Measurements from ENCODE around the gene PLEKHN1.

Gene PLEKHN1

GRCh38 chr1:932173-932510 lies 34.1 kb upstream of the PLEKHN1 start:
- H3K4me1 ChIP-seq (ENCODE audit: control insufficient read depth, low read depth, low read length) = no peaks in the 10 kb centered on the region
- no peak overlapping the region for H3K27ac ChIP-seq (ENCODE audit: low read length)
- no peaks in the 10 kb centered on the region for H3K9me3 ChIP-seq (ENCODE audit: control insufficient read depth, low read depth, low read length)
- H3K27me3 ChIP-seq (ENCODE audit: control insufficient read depth, insufficient read depth, low read length) = peaks cover 93% of the 10 kb centered on the region
- no peak overlapping the region for H3K4me3 ChIP-seq (ENCODE audit: low read length)
- no peaks in the 10 kb centered on the region for H3K36me3 ChIP-seq (ENCODE audit: control insufficient read depth, low read depth, low read length)
- H3K9ac ChIP-seq (ENCODE audit: low read length) = no peak overlapping the region

GRCh38 chr1:932776-933602 lies 33.3 kb upstream of the PLEKHN1 start:
- Histone ChIP-seq H3K27me3 (ENCODE audit: control insufficient read depth, insufficient read depth, low read length) (peaks cover 93% of the 10 kb centered on the region), H3K4me3 (ENCODE audit: low read length) (no peak overlapping the region), H3K4me1 (ENCODE audit: control insufficient read depth, low read depth, low read length) (no peaks in the 10 kb centered on the region), H3K9me3 (ENCODE audit: control insufficient read depth, low read depth, low read length) (no peaks in the 10 kb centered on the region), H3K27ac (ENCODE audit: low read length) (no peak overlapping the region), H3K36me3 (ENCODE audit: control insufficient read depth, low read depth, low read length) (no peaks in the 10 kb centered on the region), H3K9ac (ENCODE audit: low read length) (no peak overlapping the region)

GRCh38 chr1:933603-933940 lies 32.7 kb upstream of the PLEKHN1 start:
- Histone ChIP-seq H3K9me3 (ENCODE audit: control insufficient read depth, low read depth, low read length) (no peaks in the 10 kb centered on the region), H3K4me1 (ENCODE audit: control insufficient read depth, low read depth, low read length) (no peaks in the 10 kb centered on the region), H3K4me3 (ENCODE audit: low read length) (no peak overlapping the region), H3K27me3 (ENCODE audit: control insufficient read depth, insufficient read depth, low read length) (peaks cover 93% of the 10 kb centered on the region), H3K36me3 (ENCODE audit: control insufficient read depth, low read depth, low read length) (no peaks in the 10 kb centered on the region), H3K9ac (ENCODE audit: low read length) (no peak overlapping the region), H3K27ac (ENCODE audit: low read length) (no peak overlapping the region)

GRCh38 chr1:934991-935750 lies 31.1 kb upstream of the PLEKHN1 start:
- no peaks in the 10 kb centered on the region for H3K36me3 ChIP-seq (ENCODE audit: control insufficient read depth, low read depth, low read length)
- no peaks in the 10 kb centered on the region for H3K9me3 ChIP-seq (ENCODE audit: control insufficient read depth, low read depth, low read length)
- no peaks in the 10 kb centered on the region for H3K4me1 ChIP-seq (ENCODE audit: control insufficient read depth, low read depth, low read length)
- peaks cover 93% of the 10 kb centered on the region for H3K27me3 ChIP-seq (ENCODE audit: control insufficient read depth, insufficient read depth, low read length)
- no peak overlapping the region for H3K27ac ChIP-seq (ENCODE audit: low read length)
- no peak overlapping the region for H3K4me3 ChIP-seq (ENCODE audit: low read length)
- no peak overlapping the region for H3K9ac ChIP-seq (ENCODE audit: low read length)

GRCh38 chr1:935751-936231 lies 30.5 kb upstream of the PLEKHN1 start:
- no peak overlapping the region for H3K4me3 ChIP-seq (ENCODE audit: low read length)
- H3K4me1 ChIP-seq (ENCODE audit: control insufficient read depth, low read depth, low read length) = no peaks in the 10 kb centered on the region
- H3K9ac ChIP-seq (ENCODE audit: low read length) = no peak overlapping the region
- peaks cover 93% of the 10 kb centered on the region for H3K27me3 ChIP-seq (ENCODE audit: control insufficient read depth, insufficient read depth, low read length)
- no peak overlapping the region for H3K27ac ChIP-seq (ENCODE audit: low read length)
- H3K9me3 ChIP-seq (ENCODE audit: control insufficient read depth, low read depth, low read length) = no peaks in the 10 kb centered on the region
- H3K36me3 ChIP-seq (ENCODE audit: control insufficient read depth, low read depth, low read length) = no peaks in the 10 kb centered on the region

GRCh38 chr1:936348-937264 lies 29.7 kb upstream of the PLEKHN1 start:
- H3K36me3 ChIP-seq (ENCODE audit: control insufficient read depth, low read depth, low read length) = no peaks in the 10 kb centered on the region
- H3K9me3 ChIP-seq (ENCODE audit: control insufficient read depth, low read depth, low read length) = no peaks in the 10 kb centered on the region
- H3K27ac ChIP-seq (ENCODE audit: low read length) = no peak overlapping the region
- no peak overlapping the region for H3K9ac ChIP-seq (ENCODE audit: low read length)
- H3K4me1 ChIP-seq (ENCODE audit: control insufficient read depth, low read depth, low read length) = no peaks in the 10 kb centered on the region
- no peak overlapping the region for H3K4me3 ChIP-seq (ENCODE audit: low read length)
- peaks cover 93% of the 10 kb centered on the region for H3K27me3 ChIP-seq (ENCODE audit: control insufficient read depth, insufficient read depth, low read length)

- Histone ChIP-seq H3K36me3 (ENCODE audit: control insufficient read depth, low read depth, low read length) (no peaks in the 10 kb centered on the region), H3K4me3 (ENCODE audit: low read length) (no peak overlapping the region), H3K4me1 (ENCODE audit: control insufficient read depth, low read depth, low read length) (no peaks in the 10 kb centered on the region), H3K27me3 (ENCODE audit: control insufficient read depth, insufficient read depth, low read length) (peaks cover 93% of the 10 kb centered on the region), H3K27ac (ENCODE audit: low read length) (no peak overlapping the region), H3K9ac (ENCODE audit: low read length) (no peak overlapping the region), H3K9me3 (ENCODE audit: control insufficient read depth, low read depth, low read length) (no peaks in the 10 kb centered on the region)
These were observed 28.8 kb upstream of the PLEKHN1 start for GRCh38 chr1:937521-937920.

GRCh38 chr1:938088-938683 lies 28.1 kb upstream of the PLEKHN1 start:
- Histone ChIP-seq H3K4me1 (ENCODE audit: control insufficient read depth, low read depth, low read length) (no peaks in the 10 kb centered on the region), H3K27me3 (ENCODE audit: control insufficient read depth, insufficient read depth, low read length) (peaks cover 93% of the 10 kb centered on the region), H3K4me3 (ENCODE audit: low read length) (no peak overlapping the region), H3K36me3 (ENCODE audit: control insufficient read depth, low read depth, low read length) (no peaks in the 10 kb centered on the region), H3K9ac (ENCODE audit: low read length) (no peak overlapping the region), H3K9me3 (ENCODE audit: control insufficient read depth, low read depth, low read length) (no peaks in the 10 kb centered on the region), H3K27ac (ENCODE audit: low read length) (no peak overlapping the region)

GRCh38 chr1:938711-939489 lies 27.4 kb upstream of the PLEKHN1 start:
- H3K9ac ChIP-seq (ENCODE audit: low read length) = no peak overlapping the region
- no peaks in the 10 kb centered on the region for H3K9me3 ChIP-seq (ENCODE audit: control insufficient read depth, low read depth, low read length)
- no peak overlapping the region for H3K4me3 ChIP-seq (ENCODE audit: low read length)
- H3K27ac ChIP-seq (ENCODE audit: low read length) = no peak overlapping the region
- H3K36me3 ChIP-seq (ENCODE audit: control insufficient read depth, low read depth, low read length) = no peaks in the 10 kb centered on the region
- no peaks in the 10 kb centered on the region for H3K4me1 ChIP-seq (ENCODE audit: control insufficient read depth, low read depth, low read length)
- peaks cover 93% of the 10 kb centered on the region for H3K27me3 ChIP-seq (ENCODE audit: control insufficient read depth, insufficient read depth, low read length)

GRCh38 chr1:939511-940106 lies 26.7 kb upstream of the PLEKHN1 start:
- no peaks in the 10 kb centered on the region for H3K36me3 ChIP-seq (ENCODE audit: control insufficient read depth, low read depth, low read length)
- H3K9ac ChIP-seq (ENCODE audit: low read length) = no peak overlapping the region
- peaks cover 100% of the 10 kb centered on the region for H3K27me3 ChIP-seq (ENCODE audit: control insufficient read depth, insufficient read depth, low read length)
- H3K27ac ChIP-seq (ENCODE audit: low read length) = no peak overlapping the region
- no peaks in the 10 kb centered on the region for H3K9me3 ChIP-seq (ENCODE audit: control insufficient read depth, low read depth, low read length)
- no peaks in the 10 kb centered on the region for H3K4me1 ChIP-seq (ENCODE audit: control insufficient read depth, low read depth, low read length)
- no peak overlapping the region for H3K4me3 ChIP-seq (ENCODE audit: low read length)
